ENCODE results near the gene GPC4.
"Not testable (repeated sequence)": the region's sequence is repeated elsewhere in the genome, so short reads cannot be mapped to it uniquely, and the experiment has no call there.

Gene GPC4

GRCh38 chrX:133364865-133365264 is 50.4 kb downstream of the GPC4 start:
- DNase-seq, result no peak

GRCh38 chrX:133364196-133364595 is 51.1 kb downstream of the GPC4 start:
- no peak for DNase-seq

- DNase-seq, result no peak
These were observed 52.8 kb downstream of the GPC4 start for GRCh38 chrX:133362538-133362937.

- no peak for DNase-seq
These were observed 55.8 kb downstream of the GPC4 start for GRCh38 chrX:133359466-133359865.

- DNase-seq, result no peak
These were observed 62.1 kb downstream of the GPC4 start for GRCh38 chrX:133353233-133353632.

- no peak for DNase-seq
These were observed 64.5 kb downstream of the GPC4 start for GRCh38 chrX:133350751-133351150.

GRCh38 chrX:133346026-133346425 is 69.3 kb downstream of the GPC4 start:
- no peak for DNase-seq

GRCh38 chrX:133339566-133339965 is 75.7 kb downstream of the GPC4 start:
- DNase-seq, result no peak

- DNase-seq, result no peak
These were observed 78.0 kb downstream of the GPC4 start for GRCh38 chrX:133337250-133337649.

GRCh38 chrX:133335027-133335426 is 80.3 kb downstream of the GPC4 start:
- DNase-seq, result no peak

- DNase-seq, result no peak
These were observed 82.0 kb downstream of the GPC4 start for GRCh38 chrX:133333154-133333750.

- DNase-seq, result no peak
These were observed 82.6 kb downstream of the GPC4 start for GRCh38 chrX:133332737-133333136.

- no peak for DNase-seq
These were observed 84.3 kb downstream of the GPC4 start for GRCh38 chrX:133330956-133331355.

GRCh38 chrX:133325422-133325821 is 89.9 kb downstream of the GPC4 start:
- no peak for DNase-seq

- no peak for DNase-seq
These were observed 91.9 kb downstream of the GPC4 start for GRCh38 chrX:133323431-133323830.

- DNase-seq, result not testable (repeated sequence)
These were observed 93.0 kb downstream of the GPC4 start for GRCh38 chrX:133322269-133322668.

- no peak for DNase-seq
These were observed 93.8 kb downstream of the GPC4 start for GRCh38 chrX:133321451-133321850.

- no peak for DNase-seq
These were observed 101.0 kb downstream of the GPC4 start for GRCh38 chrX:133314281-133314680.

- no peak for DNase-seq
These were observed 106.8 kb downstream of the GPC4 start for GRCh38 chrX:133308499-133308897.

- DNase-seq, result peak; percentile 2
These were observed 107.4 kb downstream of the GPC4 start for GRCh38 chrX:133307637-133308498.

- no peak for DNase-seq
These were observed 108.2 kb downstream of the GPC4 start for GRCh38 chrX:133307094-133307493.

GRCh38 chrX:133306316-133306715 is 109.0 kb downstream of the GPC4 start:
- DNase-seq, result no peak

GRCh38 chrX:133305348-133305747 is 109.9 kb downstream of the GPC4 start:
- DNase-seq, result no peak

GRCh38 chrX:133302775-133303445 is 112.4 kb downstream of the GPC4 start:
- DNase-seq, result no peak

All from NCI-H446 treated with DMSO at 0.1 percent for 48 hours (cell line).